ENCODE measurements around the gene SPOCK2.

GRCh38 chr10:72092171-72092924 is 4.0 kb upstream of the SPOCK2 start:
- TF ChIP-seq EP300 (IDR thresholded peaks at IDR 0.05), result no peak
- TF ChIP-seq CTCF (IDR thresholded peaks at IDR 0.05), result no peak
- TF ChIP-seq POLR2A (IDR thresholded peaks at IDR 0.05), result no peak
